Esophagus muscularis mucosa (tissue), 4 donors: ENCODE measurements around the gene HOXD4. TPM values are rescaled to one million over a fixed set of nuclear protein-coding genes. Genes with fewer than 3 reads are reported as not detected.

Experiments used
- DNase-seq: peaks from one replicate; pipeline ENCODE4 v3.0.0-alpha.2; 2017; ENCODE audit errors: extremely low spot score
- H3K27ac ChIP-seq, 4 donors: fragments of 200-600 bp; sonication (generic); replicated peaks in 1 of 4; 1 replicate in 3 of 4; 2 replicates in 1 of 4; pipeline ENCODE4 v1.5.1; 2016 to 2019; ENCODE audit warnings: mild to moderate bottlenecking in 1 of 4
- H3K27me3 ChIP-seq, 4 donors: fragments of 200-600 bp; sonication (generic); one replicate each; pipeline versions ENCODE4 v1.5.1 to v1.6.0; 2016 to 2019
- H3K36me3 ChIP-seq, 4 donors: fragments of 200-600 bp; sonication (generic); one replicate each; pipeline ENCODE4 v1.5.1; 2016 to 2019
- H3K4me1 ChIP-seq, 4 donors: fragments of 200-600 bp; sonication (generic); one replicate each; pipeline ENCODE4 v1.5.1; 2016 to 2019
- H3K4me3 ChIP-seq, 4 donors: fragments of 200-600 bp; sonication (generic); 1 replicate in 2 of 4; 2 replicates in 2 of 4; pipeline ENCODE4 v1.5.1; 2016 to 2019; ENCODE audit warnings: mild to moderate bottlenecking in 4 of 4, moderate library complexity in 1 of 4
- H3K9me3 ChIP-seq, 4 donors: fragments of 200-600 bp; sonication (generic); 1 replicate in 3 of 4; 2 replicates in 1 of 4; pipeline ENCODE4 v1.5.1; 2016 to 2019
- EP300 ChIP-seq: sonication (generic); formaldehyde crosslinking; IDR thresholded peaks from one replicate; pipeline ENCODE4 v1.6.1; 2017; ENCODE audit warnings: antibody characterized with exemption
- POLR2A ChIP-seq: fragments of 450-650 bp; IDR thresholded peaks from one replicate; pipeline ENCODE4 v1.6.1; 2017; ENCODE audit warnings: antibody characterized with exemption, moderate library complexity, mild to moderate bottlenecking, low read depth
- POLR2AphosphoS5 ChIP-seq, 2 donors: sonication (generic); formaldehyde crosslinking; IDR thresholded peaks; one replicate each; pipeline ENCODE4 v1.6.1; 2017; ENCODE audit warnings: antibody characterized with exemption in 2 of 2
- WGBS: methylation state at CpG from one replicate; pipeline ENCODE4 v1.1.5; 2018; 5-methylcytosine and 5-hydroxymethylcytosine counted together
- intact Hi-C: fragments of 100-400 bp; cut with DNase I; formaldehyde crosslinking; loops from one replicate; pipeline ENCODE4 v1.15.1; 2023
- small RNA-seq, 3 donors: library from RNA; depleted of rRNA; stranded (forward); fragments of <200 nt; gene quantifications; one replicate each; pipeline ENCODE3, GENCODE V24; 2016
- total RNA-seq, 4 donors: library from RNA; depleted of rRNA; stranded (reverse); fragments of >200 nt; gene quantifications; one replicate each; pipeline versions ENCODE4 v1.1.0 to v1.2.1, GENCODE V29; 2016
- TF ChIP-seq, protein P1 (sequence below), 3 experiments: fragments of 200-600 bp in 2 of 3; fragments of 450-650 bp in 1 of 3; sonication (generic) in 2 of 3; IDR thresholded peaks; one replicate each; pipeline ENCODE4 v1.5.1; 2017 to 2019; ENCODE audit warnings: antibody characterized with exemption in 3 of 3, mild to moderate bottlenecking in 2 of 3, moderate library complexity in 1 of 3

Gene HOXD4
- total RNA-seq, 4 donors from 2014 or later: 0.66 to 2.9 (median 1.9) TPM

GRCh38 chr2:176193048-176193447 lies 41.7 kb downstream of the HOXD4 start:
- peaks cover 10 to 92% (median 38%) of the 10 kb centered on the region in 4 donors for H3K27me3 ChIP-seq
- H3K4me1 ChIP-seq: peaks cover 15 to 21% (median 19%) of the 10 kb centered on the region in 4 donors
- WGBS: 17% methylated on average over 1 of the region's 1 CpG
- no peak for TF ChIP-seq EP300
- no peak for TF ChIP-seq POLR2AphosphoS5 (IDR thresholded peaks at IDR 0.05)
- TF ChIP-seq, protein P1, sequence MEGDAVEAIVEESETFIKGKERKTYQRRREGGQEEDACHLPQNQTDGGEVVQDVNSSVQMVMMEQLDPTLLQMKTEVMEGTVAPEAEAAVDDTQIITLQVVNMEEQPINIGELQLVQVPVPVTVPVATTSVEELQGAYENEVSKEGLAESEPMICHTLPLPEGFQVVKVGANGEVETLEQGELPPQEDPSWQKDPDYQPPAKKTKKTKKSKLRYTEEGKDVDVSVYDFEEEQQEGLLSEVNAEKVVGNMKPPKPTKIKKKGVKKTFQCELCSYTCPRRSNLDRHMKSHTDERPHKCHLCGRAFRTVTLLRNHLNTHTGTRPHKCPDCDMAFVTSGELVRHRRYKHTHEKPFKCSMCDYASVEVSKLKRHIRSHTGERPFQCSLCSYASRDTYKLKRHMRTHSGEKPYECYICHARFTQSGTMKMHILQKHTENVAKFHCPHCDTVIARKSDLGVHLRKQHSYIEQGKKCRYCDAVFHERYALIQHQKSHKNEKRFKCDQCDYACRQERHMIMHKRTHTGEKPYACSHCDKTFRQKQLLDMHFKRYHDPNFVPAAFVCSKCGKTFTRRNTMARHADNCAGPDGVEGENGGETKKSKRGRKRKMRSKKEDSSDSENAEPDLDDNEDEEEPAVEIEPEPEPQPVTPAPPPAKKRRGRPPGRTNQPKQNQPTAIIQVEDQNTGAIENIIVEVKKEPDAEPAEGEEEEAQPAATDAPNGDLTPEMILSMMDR (IDR thresholded peaks at IDR 0.05): no peak
- TF ChIP-seq POLR2A: no peak
- no peak overlapping the region for H3K4me3 ChIP-seq
- no peak overlapping the region for H3K27ac ChIP-seq
- H3K9me3 ChIP-seq: no peaks in the 10 kb centered on the region
- intact Hi-C loops: no loop called here
- DNase-seq: no peak
- no peaks in the 10 kb centered on the region for H3K36me3 ChIP-seq

- intact Hi-C loops: no loop called here
- Histone ChIP-seq H3K36me3 (no peaks in the 10 kb centered on the region), H3K9me3 (no peaks in the 10 kb centered on the region), H3K4me3 (no peak overlapping the region), H3K27me3 (peaks cover 0 to 56% (median 2%) of the 10 kb centered on the region in 4 donors), H3K4me1 (no peaks in the 10 kb centered on the region), H3K27ac (no peak overlapping the region)
- TF ChIP-seq, protein P1 (IDR thresholded peaks at IDR 0.05): no peak
- TF ChIP-seq POLR2A (no peak), POLR2AphosphoS5 (IDR thresholded peaks at IDR 0.05) (no peak), EP300 (no peak)
- no peak for DNase-seq
Observed at GRCh38 chr2:176199902-176200301, 48.6 kb downstream of the HOXD4 start.

DNA sequence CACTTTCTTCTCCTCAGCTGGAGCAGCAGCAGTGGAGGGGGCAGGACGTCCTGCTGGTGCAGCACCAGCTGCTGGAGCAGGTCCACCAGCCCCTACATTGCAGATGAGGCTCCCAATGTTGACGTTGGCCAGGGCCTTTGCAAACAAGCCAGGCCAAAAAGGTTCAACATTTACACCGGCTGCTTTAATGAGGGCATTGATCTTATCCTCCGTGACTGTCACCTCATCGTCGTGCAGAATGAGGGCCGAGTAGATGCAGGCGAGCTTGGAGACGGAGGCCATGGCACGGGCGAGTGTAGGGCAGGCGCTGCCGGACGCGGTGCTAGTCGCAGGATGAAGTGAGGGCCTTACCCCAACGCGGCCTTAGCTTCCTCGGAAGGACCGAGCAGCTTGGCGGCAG lies 49.6 kb downstream of the HOXD4 start:
- 72% methylated on average over 21 of the region's 21 CpGs for WGBS
- TF ChIP-seq, protein P1 (IDR thresholded peaks at IDR 0.05): no peak
- TF ChIP-seq POLR2A (no peak), EP300 (no peak), POLR2AphosphoS5 (IDR thresholded peaks at IDR 0.05) (no peak)
- H3K27me3 ChIP-seq: peaks cover 0 to 48% (median 2%) of the 10 kb centered on the region in 4 donors
- no peaks in the 10 kb centered on the region for H3K9me3 ChIP-seq
- no peak overlapping the region for H3K27ac ChIP-seq
- DNase-seq: no peak
- H3K4me1 ChIP-seq: no peaks in the 10 kb centered on the region
- no peak overlapping the region for H3K4me3 ChIP-seq
- intact Hi-C loops: no loop called here
- no peaks in the 10 kb centered on the region for H3K36me3 ChIP-seq

GRCh38 chr2:176202491-176202890 lies 51.1 kb downstream of the HOXD4 start:
- intact Hi-C loops: no loop called here
- 91% methylated on average over 7 of the region's 7 CpGs for WGBS
- TF ChIP-seq POLR2A (no peak), EP300 (no peak), POLR2AphosphoS5 (IDR thresholded peaks at IDR 0.05) (no peak)
- TF ChIP-seq, protein P1 (IDR thresholded peaks at IDR 0.05): no peak
- no peak overlapping the region for H3K27ac ChIP-seq
- peaks cover 0 to 38% (median 2%) of the 10 kb centered on the region in 4 donors for H3K27me3 ChIP-seq
- H3K36me3 ChIP-seq: no peaks in the 10 kb centered on the region
- no peaks in the 10 kb centered on the region for H3K4me1 ChIP-seq
- H3K4me3 ChIP-seq: no peak overlapping the region
- H3K9me3 ChIP-seq: no peaks in the 10 kb centered on the region
- no peak for DNase-seq

Small RNAs within 50 kb of the gene (small RNA-seq; reads per million reads assigned to genes)
- gene MIR10B: 75,134 to 108,094 (median 98,772) reads per million in 3 donors

Other genes with a start within 250 kb of the HOXD4 start
- 10 to 100 TPM in 2 of 4 donors, 1 to 10 TPM in 2; 9.4 to 15.8 (median 11.4) TPM for gene LNPK, start 149.3 kb upstream of the HOXD4 start, total RNA-seq
- under 1 TPM in 1 of 4 donors, not detected in 3; 0.11 TPM for gene EVX2, start 67.6 kb upstream of the HOXD4 start, total RNA-seq
- not detected for gene HOXD13, start 58.8 kb upstream of the HOXD4 start, total RNA-seq
- gene HOXD12, start 51.8 kb upstream of the HOXD4 start, total RNA-seq: not detected
- gene HOXD11, start 44.3 kb upstream of the HOXD4 start, total RNA-seq: not detected
- gene HOXD10, start 34.8 kb upstream of the HOXD4 start, total RNA-seq: under 1 TPM in 2 of 4 donors, not detected in 2; 0.42 to 0.50 TPM
- gene HOXD9, start 28.8 kb upstream of the HOXD4 start, total RNA-seq: 1 to 10 TPM in 1 of 4 donors, under 1 TPM in 3; 0.83 to 2.2 (median 0.99) TPM
- 1 to 10 TPM; 3.7 to 4.8 (median 4.3) TPM for gene HOXD8, start 21.8 kb upstream of the HOXD4 start, total RNA-seq
- 1 to 10 TPM in 2 of 4 donors, under 1 TPM in 2; 0.86 to 2.1 (median 1.4) TPM for gene HOXD3, start 5.8 kb downstream of the HOXD4 start, total RNA-seq
- under 1 TPM in 2 of 4 donors, not detected in 2; 0.19 to 0.34 TPM for gene HOXD1, start 37.1 kb downstream of the HOXD4 start, total RNA-seq
- gene MTX2, start 117.9 kb downstream of the HOXD4 start, total RNA-seq: 10 to 100 TPM; 26.2 to 31.1 (median 27.6) TPM